OCI-LY7 (cell line): Measurements from ENCODE around the gene CYP2C9. TPM values are rescaled to one million over a fixed set of nuclear protein-coding genes. Genes with fewer than 3 reads are reported as not detected.

Experiments used
- BruUV-seq: library from RNA; stranded (reverse); fragments of 400-500 nt; replicated peaks from 2 replicates; lab custom pipeline; 2021; lab: Mats Ljungman, UMichigan
- CTCF ChIA-PET: fragments of 300-600 bp; sonication (Branson Sonifier 250); formaldehyde crosslinking; loops from one replicate; lab custom pipeline; 2022; ENCODE audit warnings: antibody characterized with exemption; ENCODE audit not compliant: unreplicated experiment; lab: Charles Lee
- POLR2A ChIA-PET: fragments of 300-600 bp; sonication (Branson Sonifier 250); formaldehyde crosslinking; loops from one replicate; lab custom pipeline; 2022; ENCODE audit warnings: antibody characterized with exemption; lab: Charles Lee
- DNase-seq: peaks from one replicate; pipeline ENCODE4 v3.0.0-alpha.2; 2015; ENCODE audit warnings: low spot score
- H2AFZ ChIP-seq: fragments of 200-600 bp; sonication (generic), shearing (Covaris generic); 2 replicates; pipeline ENCODE4 v1.6.1; 2014; ENCODE audit warnings: mild to moderate bottlenecking, antibody characterized with exemption, low read length, moderate library complexity
- H3K27ac ChIP-seq: fragments of 200-600 bp; sonication (generic); 2 replicates; pipeline ENCODE4 v1.5.1; 2014; ENCODE audit warnings: mixed run types, low read depth, mild to moderate bottlenecking, moderate library complexity, low read length, inconsistent platforms; ENCODE audit not compliant: poor library complexity, severe bottlenecking
- H3K36me3 ChIP-seq: fragments of 200-600 bp; sonication (generic); 2 replicates; pipeline ENCODE4 v1.6.1; 2014; ENCODE audit warnings: mild to moderate bottlenecking, antibody characterized with exemption, low read length, moderate library complexity, mixed read lengths; ENCODE audit not compliant: insufficient read depth
- H3K4me1 ChIP-seq: fragments of 200-600 bp; sonication (generic); 2 replicates; pipeline ENCODE4 v1.5.1; 2014; ENCODE audit warnings: mild to moderate bottlenecking, low read length; ENCODE audit not compliant: insufficient read depth, poor library complexity, severe bottlenecking
- H3K4me2 ChIP-seq: fragments of 200-600 bp; sonication (generic); 2 replicates; pipeline ENCODE4 v1.6.1; 2014; ENCODE audit warnings: mild to moderate bottlenecking, low read length
- H3K4me3 ChIP-seq: fragments of 200-600 bp; sonication (generic); 2 replicates; pipeline ENCODE4 v1.5.1; 2014; ENCODE audit warnings: mild to moderate bottlenecking, low read depth, low read length; ENCODE audit not compliant: poor library complexity, severe bottlenecking
- H3K79me2 ChIP-seq: fragments of 200-600 bp; sonication (generic); 2 replicates; pipeline ENCODE4 v1.6.1; 2016; ENCODE audit warnings: low read depth, mild to moderate bottlenecking, low read length, moderate library complexity, mixed read lengths; ENCODE audit not compliant: insufficient read depth
- H3K9me2 ChIP-seq: fragments of 200-600 bp; sonication (generic); 2 replicates; pipeline ENCODE4 v1.6.1; 2016; ENCODE audit warnings: mild to moderate bottlenecking, low read length, mixed read lengths; ENCODE audit not compliant: insufficient read depth
- H3K9me3 ChIP-seq: fragments of 200-600 bp; sonication (generic); 2 replicates; pipeline ENCODE4 v1.6.1; 2014; ENCODE audit warnings: mild to moderate bottlenecking, mixed run types, low read length, mixed read lengths
- H4K20me1 ChIP-seq: fragments of 200-600 bp; sonication (generic); 2 replicates; pipeline ENCODE4 v1.6.1; 2014; ENCODE audit warnings: mild to moderate bottlenecking, antibody characterized with exemption, low read length, moderate library complexity, mixed read lengths; ENCODE audit not compliant: insufficient read depth
- CTCF ChIP-seq: fragments of 200-600 bp; sonication (generic); conservative IDR thresholded peaks from 2 replicates; pipeline ENCODE4 v1.5.1; 2014; ENCODE audit warnings: mild to moderate bottlenecking, antibody characterized with exemption, low read length, moderate library complexity, mixed read lengths
- EZH2phosphoT487 ChIP-seq: fragments of 200-600 bp; sonication (generic); IDR thresholded peaks from 2 replicates; pipeline ENCODE4 v1.6.1; 2018; ENCODE audit warnings: low read depth, borderline replicate concordance, mild to moderate bottlenecking, mixed run types, antibody characterized with exemption, low read length, moderate library complexity, mixed read lengths
- intact Hi-C: fragments of 100-400 bp; cut with micrococcal nuclease; formaldehyde crosslinking; loops from one replicate; pipeline ENCODE4 v1.10.0; 2022; ENCODE audit not compliant: unreplicated experiment
- total RNA-seq, 2 experiments: library from RNA; depleted of rRNA in 1 of 2; stranded (reverse); fragments of >200 nt in 1 of 2; shearing (Covaris generic) in 1 of 2; gene quantifications; 2 replicates each; pipeline ENCODE4 v1.2.3, GENCODE V29; 2014 to 2022

The CYP2C9 gene
- total RNA-seq, 2 experiments from 2014 or later: not detected

- no peaks in the 10 kb centered on the region for H4K20me1 ChIP-seq
- H2AFZ ChIP-seq: no peak overlapping the region
- no peaks in the 10 kb centered on the region for H3K9me2 ChIP-seq
- CTCF ChIA-PET: no interaction called here
- no peak overlapping the region for H3K4me2 ChIP-seq
- no peaks in the 10 kb centered on the region for H3K4me1 ChIP-seq
- no peak for DNase-seq
- no peaks in the 10 kb centered on the region for H3K36me3 ChIP-seq
- no peaks in the 10 kb centered on the region for H3K79me2 ChIP-seq
- no peaks in the 10 kb centered on the region for H3K9me3 ChIP-seq
- H3K27ac ChIP-seq: no peak overlapping the region
- POLR2A ChIA-PET: no interaction called here
- no TSS peak for BruUV-seq
- intact Hi-C loops: no loop called here
- TF ChIP-seq EZH2phosphoT487 (no peak), CTCF (no peak)
- H3K4me3 ChIP-seq: no peak overlapping the region
Observed at GRCh38 chr10:95034401-95034800, 95.9 kb downstream of the CYP2C9 start.

DNA sequence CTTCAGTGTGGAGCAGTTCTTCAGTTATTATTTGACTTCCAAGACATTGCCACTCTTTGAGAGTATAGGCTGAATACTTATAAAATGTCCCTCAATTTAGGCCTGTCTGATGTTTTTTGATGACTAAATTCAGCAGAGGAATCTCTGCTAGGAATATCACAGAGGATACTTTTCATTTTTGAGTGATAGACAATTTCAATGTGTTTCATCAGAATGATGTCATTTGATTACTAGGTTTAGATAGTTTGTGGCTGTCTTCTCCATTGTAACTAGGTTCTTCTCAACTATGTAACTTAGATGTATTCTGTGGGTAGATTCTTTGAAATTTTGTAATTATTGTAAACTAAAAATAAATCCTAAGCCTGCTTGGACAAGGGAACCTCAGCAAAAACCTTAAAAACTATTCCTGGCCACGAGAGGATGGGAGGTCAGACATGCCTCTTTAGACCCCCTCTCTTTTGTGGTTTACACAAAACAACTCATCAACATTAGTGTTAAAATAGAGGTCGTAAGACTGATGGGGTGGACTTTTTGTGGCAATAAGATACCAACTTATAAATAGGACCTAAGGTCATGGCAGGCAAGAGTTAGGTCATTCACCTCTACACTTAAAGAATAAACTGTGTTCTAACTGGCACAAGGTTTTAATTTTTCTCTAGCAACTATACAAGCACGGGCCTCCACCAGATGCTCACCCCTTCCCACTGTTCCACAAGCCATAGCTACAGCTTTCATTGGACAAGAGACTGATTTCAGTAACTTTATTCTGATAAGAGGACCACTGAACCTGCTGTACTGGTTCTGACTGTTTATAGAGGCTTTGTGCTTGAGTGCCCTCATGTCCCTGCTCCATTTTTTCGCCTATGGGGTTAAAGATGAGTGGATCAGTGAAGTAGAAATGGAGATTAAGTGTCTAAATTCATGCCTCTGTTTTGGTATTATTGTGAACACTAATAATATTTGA, 97.2 kb downstream of the CYP2C9 start:
- Histone ChIP-seq H3K9me3 (no peaks in the 10 kb centered on the region), H3K79me2 (no peaks in the 10 kb centered on the region), H3K36me3 (no peaks in the 10 kb centered on the region), H4K20me1 (no peaks in the 10 kb centered on the region), H3K27ac (no peak overlapping the region), H2AFZ (no peak overlapping the region), H3K4me3 (no peak overlapping the region), H3K4me2 (no peak overlapping the region), H3K4me1 (no peaks in the 10 kb centered on the region), H3K9me2 (no peaks in the 10 kb centered on the region)
- POLR2A ChIA-PET: no interaction called here
- CTCF ChIA-PET: no interaction called here
- no peak for DNase-seq
- no TSS peak for BruUV-seq
- intact Hi-C loops: no loop called here
- no peak for TF ChIP-seq EZH2phosphoT487
- TF ChIP-seq CTCF: no peak

GRCh38 chr10:95039281-95039680, 100.8 kb downstream of the CYP2C9 start:
- Histone ChIP-seq H3K9me2 (no peaks in the 10 kb centered on the region), H3K4me2 (no peak overlapping the region), H3K27ac (no peak overlapping the region), H2AFZ (no peak overlapping the region), H3K9me3 (no peaks in the 10 kb centered on the region), H3K4me1 (no peaks in the 10 kb centered on the region), H3K4me3 (no peak overlapping the region), H3K36me3 (no peaks in the 10 kb centered on the region), H3K79me2 (no peaks in the 10 kb centered on the region), H4K20me1 (no peaks in the 10 kb centered on the region)
- POLR2A ChIA-PET: no interaction called here
- TF ChIP-seq CTCF (no peak), EZH2phosphoT487 (no peak)
- CTCF ChIA-PET: no interaction called here
- intact Hi-C loops: no loop called here
- BruUV-seq: no TSS peak
- DNase-seq: no peak
